ENCODE results near the gene CA12.
"Not testable (repeated sequence)": the region's sequence is repeated elsewhere in the genome, so short reads cannot be mapped to it uniquely, and the experiment has no call there.

The CA12 gene

GRCh38 chr15:63348392-63348791, 33.3 kb downstream of the CA12 start:
- TF ChIP-seq, protein P1, sequence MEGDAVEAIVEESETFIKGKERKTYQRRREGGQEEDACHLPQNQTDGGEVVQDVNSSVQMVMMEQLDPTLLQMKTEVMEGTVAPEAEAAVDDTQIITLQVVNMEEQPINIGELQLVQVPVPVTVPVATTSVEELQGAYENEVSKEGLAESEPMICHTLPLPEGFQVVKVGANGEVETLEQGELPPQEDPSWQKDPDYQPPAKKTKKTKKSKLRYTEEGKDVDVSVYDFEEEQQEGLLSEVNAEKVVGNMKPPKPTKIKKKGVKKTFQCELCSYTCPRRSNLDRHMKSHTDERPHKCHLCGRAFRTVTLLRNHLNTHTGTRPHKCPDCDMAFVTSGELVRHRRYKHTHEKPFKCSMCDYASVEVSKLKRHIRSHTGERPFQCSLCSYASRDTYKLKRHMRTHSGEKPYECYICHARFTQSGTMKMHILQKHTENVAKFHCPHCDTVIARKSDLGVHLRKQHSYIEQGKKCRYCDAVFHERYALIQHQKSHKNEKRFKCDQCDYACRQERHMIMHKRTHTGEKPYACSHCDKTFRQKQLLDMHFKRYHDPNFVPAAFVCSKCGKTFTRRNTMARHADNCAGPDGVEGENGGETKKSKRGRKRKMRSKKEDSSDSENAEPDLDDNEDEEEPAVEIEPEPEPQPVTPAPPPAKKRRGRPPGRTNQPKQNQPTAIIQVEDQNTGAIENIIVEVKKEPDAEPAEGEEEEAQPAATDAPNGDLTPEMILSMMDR (IDR thresholded peaks at IDR 0.05; ENCODE audit: borderline replicate concordance, control extremely low read depth, extremely low read depth, insufficient read depth, missing control alignments) = no peak
- no peak for DNase-seq (ENCODE audit: low spot score)
- in situ Hi-C loops (cut with MboI; ENCODE audit: low sequenced_read_pairs, unreplicated experiment) = no loop called here

- TF ChIP-seq, protein P1 (IDR thresholded peaks at IDR 0.05; ENCODE audit: borderline replicate concordance, control extremely low read depth, extremely low read depth, insufficient read depth, missing control alignments) = no peak
- DNase-seq (ENCODE audit: low spot score) = no peak
These were observed 34.4 kb downstream of the CA12 start for GRCh38 chr15:63347074-63347857.

DNA sequence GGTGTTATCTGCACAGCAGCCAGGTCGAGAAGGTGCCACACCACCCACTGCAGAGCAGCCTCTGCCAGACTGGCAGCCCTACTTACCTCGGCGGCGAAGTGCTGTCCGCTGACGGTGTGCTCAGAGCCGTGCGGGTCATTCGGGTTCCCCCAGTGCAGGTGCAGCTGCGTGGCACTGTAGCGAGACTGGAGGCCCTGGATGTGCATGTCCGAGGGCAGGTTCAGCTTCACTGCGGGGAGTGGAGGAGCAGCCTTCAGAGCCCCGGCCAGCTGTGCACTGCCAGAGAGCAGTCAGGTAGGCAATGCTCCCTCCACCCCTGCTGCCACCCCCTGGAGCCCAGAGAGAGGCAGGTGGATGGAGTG, 36.3 kb downstream of the CA12 start:
- no peak for DNase-seq (ENCODE audit: low spot score)
- in situ Hi-C loops (cut with MboI; ENCODE audit: low sequenced_read_pairs, unreplicated experiment) = no loop called here
- TF ChIP-seq, protein P1 (IDR thresholded peaks at IDR 0.05; ENCODE audit: borderline replicate concordance, control extremely low read depth, extremely low read depth, insufficient read depth, missing control alignments) = no peak

More at GRCh38 chr15:63347074-63347857, 34.4 kb downstream of the CA12 start:
- in situ Hi-C loops (cut with MboI; ENCODE audit: low sequenced_read_pairs, unreplicated experiment) = no loop called here

GRCh38 chr15:63344731-63345390, 36.8 kb downstream of the CA12 start:
- TF ChIP-seq, protein P1 (IDR thresholded peaks at IDR 0.05; ENCODE audit: borderline replicate concordance, control extremely low read depth, extremely low read depth, insufficient read depth, missing control alignments) = no peak
- no peak for DNase-seq (ENCODE audit: low spot score)
- in situ Hi-C loops (cut with MboI; ENCODE audit: low sequenced_read_pairs, unreplicated experiment) = no loop called here

DNA sequence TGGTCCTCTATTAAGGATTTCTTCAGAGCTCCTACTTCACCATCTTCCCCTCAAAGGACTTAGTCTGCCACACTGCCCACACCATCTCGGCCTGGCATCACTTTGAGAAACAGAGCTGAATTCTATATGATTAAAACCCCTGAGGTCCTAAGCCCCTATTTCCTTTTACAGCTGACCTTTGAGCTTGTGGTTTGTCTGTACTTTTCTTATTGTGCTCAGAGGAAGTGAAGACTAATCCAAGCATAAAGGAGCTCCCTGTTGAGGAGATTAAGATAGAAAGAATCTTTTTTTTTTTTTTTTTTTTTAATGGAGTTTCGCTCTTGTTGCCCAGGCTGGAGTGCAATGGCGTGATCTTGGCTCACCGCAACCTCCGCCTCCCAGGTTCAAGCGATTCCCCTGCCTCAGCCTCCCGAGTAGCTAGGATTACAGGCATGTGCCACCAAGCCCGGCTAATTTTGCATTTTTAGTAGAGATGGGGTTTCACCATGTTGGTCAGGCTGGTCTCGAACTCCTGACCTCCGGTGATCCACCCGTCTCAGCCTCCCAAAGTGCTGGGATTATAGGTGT, 38.6 kb downstream of the CA12 start:
- DNase-seq (ENCODE audit: low spot score); in situ Hi-C loops (cut with MboI; ENCODE audit: low sequenced_read_pairs, unreplicated experiment): not testable (repeated sequence)

DNA sequence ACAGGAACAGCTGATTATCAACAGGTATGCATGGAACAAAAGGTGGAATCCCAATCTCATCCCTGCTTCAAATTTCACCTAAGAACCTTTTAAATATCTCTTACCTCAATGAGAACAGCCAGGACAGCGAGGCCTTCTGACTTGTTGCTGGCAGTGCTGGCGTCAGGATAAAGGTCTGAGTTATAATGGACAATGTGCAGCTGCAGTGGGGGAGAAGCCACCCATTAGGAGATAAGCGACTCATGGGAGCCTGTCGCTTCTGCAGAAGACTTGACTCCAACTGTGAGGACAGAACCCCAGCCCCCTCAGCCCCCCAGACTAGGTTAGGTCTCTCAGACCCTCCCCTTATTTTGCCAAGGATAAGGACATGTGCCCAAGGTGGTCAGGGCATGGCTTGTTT, 39.7 kb downstream of the CA12 start:
- TF ChIP-seq, protein P1 (IDR thresholded peaks at IDR 0.05; ENCODE audit: borderline replicate concordance, control extremely low read depth, extremely low read depth, insufficient read depth, missing control alignments) = no peak
- in situ Hi-C loops (cut with MboI; ENCODE audit: low sequenced_read_pairs, unreplicated experiment) = no loop called here
- DNase-seq (ENCODE audit: low spot score) = no peak

DNA sequence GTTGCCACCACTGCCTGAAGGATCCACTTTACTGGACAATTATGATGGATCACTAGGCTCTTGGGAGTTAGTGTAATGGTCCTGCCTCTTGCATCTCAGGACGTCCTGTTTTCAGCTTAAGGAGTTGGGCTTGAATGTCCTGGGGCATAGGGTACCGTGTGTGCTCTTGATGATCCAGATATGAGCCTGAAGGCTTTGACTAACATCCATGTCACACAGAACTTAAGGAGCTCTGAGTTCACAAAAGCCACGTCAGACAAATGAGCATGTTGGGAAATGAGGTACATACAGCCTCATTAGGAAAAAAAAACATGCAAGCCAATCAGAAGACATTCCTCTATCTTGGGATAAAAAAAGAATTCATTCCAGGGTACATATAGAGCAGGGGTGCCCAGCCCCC, 40.8 kb downstream of the CA12 start:
- in situ Hi-C loops (cut with MboI; ENCODE audit: low sequenced_read_pairs, unreplicated experiment) = no loop called here
- no peak for DNase-seq (ENCODE audit: low spot score)
- TF ChIP-seq, protein P1 (IDR thresholded peaks at IDR 0.05; ENCODE audit: borderline replicate concordance, control extremely low read depth, extremely low read depth, insufficient read depth, missing control alignments) = no peak

All from GM13976 (cell line).